HUES64 (cell line): ENCODE results near the gene RAPGEF5.

Experiments
- H3K27ac ChIP-seq: 2 replicates; pipeline ENCODE4 v1.7.0; 2013; ENCODE audit warnings: low read depth, low read length, inconsistent platforms
- H3K27me3 ChIP-seq: 2 replicates; pipeline ENCODE4 v1.6.1; 2013; ENCODE audit warnings: mild to moderate bottlenecking, low read length; ENCODE audit not compliant: insufficient read depth
- H3K36me3 ChIP-seq: 2 replicates; pipeline ENCODE4 v1.6.1; 2013; ENCODE audit warnings: mild to moderate bottlenecking, low read length; ENCODE audit not compliant: insufficient read depth
- H3K4me1 ChIP-seq: 2 replicates; pipeline ENCODE4 v1.6.1; 2013; ENCODE audit warnings: mild to moderate bottlenecking, low read length, moderate library complexity; ENCODE audit not compliant: insufficient read depth
- H3K4me3 ChIP-seq: 2 replicates; pipeline ENCODE4 v1.5.1; 2013; ENCODE audit warnings: mild to moderate bottlenecking, low read length, moderate library complexity
- H3K9ac ChIP-seq: 2 replicates; pipeline ENCODE4 v1.6.1; 2013; ENCODE audit warnings: mild to moderate bottlenecking, low read depth, low read length
- H3K9me3 ChIP-seq: 2 replicates; pipeline ENCODE4 v1.6.1; 2013; ENCODE audit warnings: low read depth, low read length; ENCODE audit not compliant: insufficient read depth
- WGBS: fragments of 150-250, 120-280 bp; methylation state at CpG from one replicate; pipeline ENCODE4 v1.1.7; 2013; ENCODE audit warnings: missing lambda C conversion rate; 5-methylcytosine and 5-hydroxymethylcytosine counted together

The RAPGEF5 gene

DNA sequence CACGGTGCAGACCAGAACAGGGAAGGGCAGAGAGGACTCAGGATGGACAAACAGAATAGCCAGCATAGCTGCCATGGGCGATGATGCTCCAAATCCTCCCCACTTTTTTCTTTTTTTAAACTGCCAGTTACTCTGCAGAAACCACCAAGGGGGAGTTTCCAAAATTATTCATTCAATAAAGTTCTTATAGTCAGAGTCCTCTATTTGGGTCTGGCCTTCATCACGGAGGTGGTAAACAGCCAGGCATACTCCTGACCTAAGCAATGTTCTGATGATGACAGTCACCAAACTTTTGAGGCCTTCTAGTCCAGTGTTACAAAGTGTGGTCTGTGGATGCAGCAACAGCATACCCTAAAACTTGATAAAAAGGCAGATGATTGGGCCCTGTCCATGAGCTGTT lies 12.3 kb downstream of the RAPGEF5 start:
- 95% methylated on average over 3 of the region's 3 CpGs for WGBS

DNA sequence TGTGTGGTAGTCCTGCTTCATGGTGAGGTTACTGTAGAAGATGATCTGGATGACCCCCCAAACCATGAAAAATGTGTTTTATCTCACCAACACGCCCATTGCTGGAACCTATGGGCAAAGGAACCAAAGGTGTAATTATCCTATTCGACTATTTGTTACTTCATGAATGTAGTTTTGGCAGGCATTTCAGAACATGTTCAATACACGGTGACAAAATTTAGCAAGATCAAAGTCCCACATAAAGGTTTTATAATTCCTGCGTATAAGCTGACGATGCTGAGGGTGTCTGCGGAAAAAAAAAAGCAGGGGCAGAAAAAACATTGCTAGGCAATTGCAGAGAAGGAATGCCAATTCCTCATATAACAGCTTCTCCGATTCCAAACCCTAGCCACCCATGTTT lies 13.3 kb downstream of the RAPGEF5 start:
- Histone ChIP-seq H3K9me3 (peaks cover 3% of the 10 kb centered on the region; the same call in 1 of the 2 replicates), H3K27ac (no peak overlapping the region), H3K4me1 (peaks cover 13% of the 10 kb centered on the region), H3K27me3 (no peaks in the 10 kb centered on the region), H3K36me3 (no peaks in the 10 kb centered on the region), H3K9ac (no peak overlapping the region), H3K4me3 (no peak overlapping the region)
- WGBS = 92% methylated on average over 7 of the region's 7 CpGs

More for the DNA sequence above, 12.3 kb downstream of the RAPGEF5 start:
- Histone ChIP-seq H3K9ac (no peak overlapping the region), H3K4me3 (no peak overlapping the region), H3K9me3 (peaks cover 3% of the 10 kb centered on the region; the same call in 1 of the 2 replicates), H3K27me3 (no peaks in the 10 kb centered on the region), H3K4me1 (peaks cover 6% of the 10 kb centered on the region; the same call in 1 of the 2 replicates), H3K36me3 (no peaks in the 10 kb centered on the region), H3K27ac (no peak overlapping the region)

DNA sequence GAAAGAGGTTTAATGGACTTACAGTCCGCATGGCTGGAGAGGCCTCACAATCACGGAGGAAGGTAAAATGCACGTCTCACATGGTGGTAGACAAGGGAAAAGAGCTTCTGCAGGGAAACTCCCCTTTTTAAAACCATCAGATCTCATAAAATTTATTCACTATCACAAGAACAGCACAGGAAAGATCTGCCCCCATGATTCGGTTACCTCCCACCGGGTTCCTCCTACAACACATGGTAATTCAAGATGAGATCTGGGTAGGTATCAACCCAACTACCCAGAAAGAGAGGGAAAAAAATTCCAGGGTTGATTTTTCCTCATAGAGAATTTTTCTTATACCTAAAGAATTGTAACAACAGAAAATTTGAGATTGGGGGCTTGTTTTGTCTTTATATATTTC lies 13.9 kb downstream of the RAPGEF5 start:
- H3K9me3 ChIP-seq = peaks cover 3% of the 10 kb centered on the region; the same call in 1 of the 2 replicates
- H3K4me1 ChIP-seq = peaks cover 18% of the 10 kb centered on the region
- WGBS = 84% methylated on average over 3 of the region's 5 CpGs
- no peak overlapping the region for H3K9ac ChIP-seq
- no peak overlapping the region for H3K4me3 ChIP-seq
- no peaks in the 10 kb centered on the region for H3K27me3 ChIP-seq
- no peaks in the 10 kb centered on the region for H3K36me3 ChIP-seq
- H3K27ac ChIP-seq = no peak overlapping the region

DNA sequence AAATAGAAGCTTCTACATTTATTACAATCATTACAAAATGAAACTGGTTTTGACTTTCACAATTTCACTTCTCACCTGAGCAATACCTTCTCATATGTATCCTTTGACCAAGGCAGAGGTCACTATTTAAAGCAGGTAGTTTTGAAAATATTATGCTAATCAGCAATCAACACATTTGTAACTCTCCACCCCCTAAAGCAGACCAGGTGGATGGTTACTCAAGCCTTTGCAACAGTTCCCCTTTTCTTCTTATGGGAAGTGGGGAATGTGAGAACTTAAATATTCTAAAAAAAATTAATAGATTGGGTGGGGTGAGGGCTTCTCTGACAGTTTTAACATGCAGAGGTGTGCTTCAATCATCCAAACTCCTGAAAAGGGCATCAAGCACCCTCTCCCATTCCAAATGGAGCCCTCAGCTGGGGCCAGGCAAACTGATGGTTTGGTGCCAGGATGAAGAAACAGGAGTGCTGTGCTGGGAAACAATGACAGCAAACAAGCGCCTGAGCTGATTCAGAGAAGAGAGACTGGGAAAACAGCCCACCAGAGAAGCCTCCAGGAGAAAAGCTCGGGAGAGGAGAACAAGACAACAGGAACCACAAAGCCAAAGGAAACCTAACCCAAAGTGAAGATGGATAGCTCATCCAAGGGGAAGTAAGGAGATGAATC lies 17.1 kb downstream of the RAPGEF5 start:
- 90% methylated on average over 2 of the region's 2 CpGs for WGBS
- Histone ChIP-seq H3K36me3 (no peaks in the 10 kb centered on the region), H3K4me1 (peaks cover 24% of the 10 kb centered on the region)

DNA sequence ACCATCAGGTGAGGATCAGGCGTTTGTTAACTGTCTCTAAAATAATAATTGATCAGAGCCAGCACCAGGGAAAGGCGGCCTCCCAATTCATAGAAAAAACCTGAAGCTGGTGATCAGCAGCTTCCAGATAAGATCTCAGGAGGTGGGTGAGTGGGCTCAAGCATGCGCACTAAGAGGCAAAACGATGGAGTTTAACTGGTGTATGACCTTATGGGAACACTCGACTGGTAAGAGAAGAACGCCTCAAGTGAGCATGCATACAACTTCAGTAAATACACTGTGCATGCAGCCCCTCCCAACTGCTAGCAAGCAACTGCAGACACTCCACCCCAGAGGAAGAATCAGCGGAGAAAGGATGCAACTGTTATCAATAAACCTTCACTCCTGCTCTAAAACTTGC lies 18.1 kb downstream of the RAPGEF5 start:
- WGBS = 90% methylated on average over 7 of the region's 7 CpGs
- Histone ChIP-seq H3K9me3 (peaks cover 3% of the 10 kb centered on the region; the same call in 1 of the 2 replicates), H3K27ac (no peak overlapping the region)

More for the DNA sequence above, 17.1 kb downstream of the RAPGEF5 start:
- Histone ChIP-seq H3K27me3 (no peaks in the 10 kb centered on the region), H3K9me3 (peaks cover 3% of the 10 kb centered on the region; the same call in 1 of the 2 replicates), H3K27ac (no peak overlapping the region), H3K4me3 (no peak overlapping the region), H3K9ac (no peak overlapping the region)

DNA sequence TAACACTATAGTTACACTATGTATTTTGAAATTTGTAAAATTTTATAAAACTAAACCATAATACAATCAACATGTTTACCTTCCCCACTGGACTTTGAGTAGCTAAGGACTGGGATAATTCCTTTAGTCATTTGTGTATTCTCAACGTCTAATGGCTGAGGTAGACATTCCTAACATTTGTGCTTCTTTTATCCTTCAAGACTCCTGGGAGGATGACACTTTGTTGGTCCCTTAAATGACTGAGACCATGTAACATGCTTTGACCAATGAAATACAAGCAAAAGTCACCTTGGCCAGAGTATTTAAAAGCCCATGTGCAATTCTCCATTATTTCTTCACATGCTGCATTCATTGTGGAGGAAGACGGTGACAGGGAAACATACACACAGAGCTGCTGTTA lies 18.5 kb downstream of the RAPGEF5 start:
- Histone ChIP-seq H3K4me1 (peaks cover 38% of the 10 kb centered on the region), H3K36me3 (no peaks in the 10 kb centered on the region), H3K4me3 (no peak overlapping the region), H3K27me3 (no peaks in the 10 kb centered on the region), H3K9me3 (peaks cover 3% of the 10 kb centered on the region; the same call in 1 of the 2 replicates), H3K27ac (no peak overlapping the region), H3K9ac (no peak overlapping the region)
- WGBS = 76% methylated on average over 2 of the region's 2 CpGs

More for the DNA sequence above, 18.1 kb downstream of the RAPGEF5 start:
- Histone ChIP-seq H3K9ac (no peak overlapping the region), H3K27me3 (no peaks in the 10 kb centered on the region), H3K4me3 (no peak overlapping the region), H3K4me1 (peaks cover 33% of the 10 kb centered on the region), H3K36me3 (no peaks in the 10 kb centered on the region)

DNA sequence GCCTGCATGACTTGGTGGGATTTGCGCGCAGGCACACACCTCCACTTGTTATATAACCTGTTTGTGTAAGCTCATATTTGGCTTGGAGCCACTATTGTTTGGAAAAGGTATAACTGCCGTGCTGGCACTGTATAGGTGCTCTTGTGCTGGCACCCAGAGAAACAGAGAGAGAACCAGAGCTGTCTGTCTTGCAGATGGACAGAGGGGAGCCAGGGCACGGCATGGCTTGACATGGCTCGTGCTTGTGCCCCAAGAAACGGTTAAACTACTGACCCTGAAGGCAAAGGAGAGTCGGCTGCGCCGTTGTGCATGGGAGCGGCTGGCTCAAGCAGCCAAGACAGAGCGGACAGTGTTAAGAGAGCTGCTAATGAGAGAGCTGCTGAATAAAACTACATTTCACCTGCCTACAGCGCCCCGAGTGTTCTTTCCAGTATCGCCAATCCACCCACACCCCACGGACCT lies 23.2 kb downstream of the RAPGEF5 start:
- no peaks in the 10 kb centered on the region for H3K36me3 ChIP-seq
- no peaks in the 10 kb centered on the region for H3K27me3 ChIP-seq
- H3K4me3 ChIP-seq = no peak overlapping the region
- no peak overlapping the region for H3K9ac ChIP-seq
- H3K4me1 ChIP-seq = peaks cover 71% of the 10 kb centered on the region
- H3K9me3 ChIP-seq = no peaks in the 10 kb centered on the region
- peak overlapping the region; percentile 29; the same call in 1 of the 2 replicates for H3K27ac ChIP-seq
- 86% methylated on average over 15 of the region's 15 CpGs for WGBS

DNA sequence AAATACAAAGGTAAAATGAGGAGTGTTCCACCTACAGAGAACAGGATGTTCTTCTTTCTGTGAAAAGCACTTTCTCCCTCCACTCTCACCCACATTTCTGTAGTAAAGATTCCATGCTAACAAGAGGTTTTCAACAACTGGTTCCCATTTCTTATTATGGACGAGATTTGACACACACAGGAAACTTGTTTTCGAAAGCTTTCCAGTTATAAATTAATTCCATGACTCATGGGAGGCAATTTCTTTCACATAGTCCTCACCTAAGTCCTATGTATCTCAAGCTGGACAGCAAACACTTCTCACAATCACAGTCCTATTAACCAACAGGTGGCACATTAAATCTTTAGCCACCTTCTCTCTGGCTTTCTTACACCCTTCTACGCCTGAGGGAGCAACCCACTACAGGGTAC lies 24.5 kb downstream of the RAPGEF5 start:
- 50% methylated on average over 3 of the region's 3 CpGs for WGBS
- H3K27me3 ChIP-seq = no peaks in the 10 kb centered on the region
- H3K9me3 ChIP-seq = no peaks in the 10 kb centered on the region
- H3K36me3 ChIP-seq = no peaks in the 10 kb centered on the region
- peak overlapping the region; percentile 68 for H3K27ac ChIP-seq
- peaks cover 59% of the 10 kb centered on the region for H3K4me1 ChIP-seq
- H3K4me3 ChIP-seq = peak overlapping the region; percentile 15; the same call in 1 of the 2 replicates
- peak overlapping the region; percentile 21; the same call in 1 of the 2 replicates for H3K9ac ChIP-seq

DNA sequence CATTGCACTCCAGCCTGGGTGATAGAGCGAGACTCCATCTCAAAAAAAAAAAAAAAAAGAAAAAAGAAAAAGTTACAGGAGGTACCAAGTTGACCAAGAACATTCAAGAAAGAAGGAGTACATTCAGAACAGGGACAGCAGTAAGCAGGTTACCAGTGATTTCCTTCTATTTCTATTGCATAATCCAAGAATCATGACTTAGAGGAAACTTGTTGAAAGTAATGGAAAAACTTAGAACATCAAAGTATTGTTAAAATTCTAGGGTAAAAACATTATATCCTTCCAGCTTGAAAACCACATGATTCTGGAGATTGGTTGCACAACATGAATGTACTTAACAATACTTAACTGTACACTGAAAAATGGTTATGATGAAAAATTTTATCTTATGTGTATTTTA lies 25.2 kb downstream of the RAPGEF5 start:
- WGBS = no CpG with 5 or more reads among the region's 1 CpG
- no peak overlapping the region for H3K9ac ChIP-seq
- 0 out of 2 replicates have a peak overlapping the region, but pooled peaks have one; percentile 15 for H3K27ac ChIP-seq
- no peak overlapping the region for H3K4me3 ChIP-seq
- no peaks in the 10 kb centered on the region for H3K9me3 ChIP-seq
- H3K4me1 ChIP-seq = peaks cover 59% of the 10 kb centered on the region
- H3K36me3 ChIP-seq = no peaks in the 10 kb centered on the region
- no peaks in the 10 kb centered on the region for H3K27me3 ChIP-seq

DNA sequence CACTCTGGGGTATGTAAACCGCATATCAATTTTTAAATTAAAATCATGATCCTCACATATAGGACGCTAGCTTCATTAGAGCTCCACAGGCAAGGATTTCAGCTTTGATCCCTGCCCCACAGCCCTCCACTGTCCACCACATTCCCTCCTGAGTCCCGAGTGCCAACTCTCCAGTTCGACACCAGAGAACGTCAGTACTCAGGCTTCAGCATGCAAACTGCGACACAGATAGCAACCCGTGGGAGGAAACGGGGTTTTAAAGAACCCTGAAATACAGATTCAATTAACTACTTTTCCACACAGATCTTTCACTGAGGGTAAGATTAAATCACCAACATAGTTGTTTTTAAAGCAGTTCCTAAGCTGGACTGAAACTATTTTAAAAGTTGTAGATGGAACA lies 26.1 kb downstream of the RAPGEF5 start:
- peaks cover 59% of the 10 kb centered on the region for H3K4me1 ChIP-seq
- H3K4me3 ChIP-seq = no peak overlapping the region
- H3K36me3 ChIP-seq = no peaks in the 10 kb centered on the region
- 92% methylated on average over 8 of the region's 8 CpGs for WGBS
- peak overlapping the region; percentile 22; the same call in 1 of the 2 replicates for H3K27ac ChIP-seq
- no peak overlapping the region for H3K9ac ChIP-seq
- H3K27me3 ChIP-seq = no peaks in the 10 kb centered on the region
- no peaks in the 10 kb centered on the region for H3K9me3 ChIP-seq

DNA sequence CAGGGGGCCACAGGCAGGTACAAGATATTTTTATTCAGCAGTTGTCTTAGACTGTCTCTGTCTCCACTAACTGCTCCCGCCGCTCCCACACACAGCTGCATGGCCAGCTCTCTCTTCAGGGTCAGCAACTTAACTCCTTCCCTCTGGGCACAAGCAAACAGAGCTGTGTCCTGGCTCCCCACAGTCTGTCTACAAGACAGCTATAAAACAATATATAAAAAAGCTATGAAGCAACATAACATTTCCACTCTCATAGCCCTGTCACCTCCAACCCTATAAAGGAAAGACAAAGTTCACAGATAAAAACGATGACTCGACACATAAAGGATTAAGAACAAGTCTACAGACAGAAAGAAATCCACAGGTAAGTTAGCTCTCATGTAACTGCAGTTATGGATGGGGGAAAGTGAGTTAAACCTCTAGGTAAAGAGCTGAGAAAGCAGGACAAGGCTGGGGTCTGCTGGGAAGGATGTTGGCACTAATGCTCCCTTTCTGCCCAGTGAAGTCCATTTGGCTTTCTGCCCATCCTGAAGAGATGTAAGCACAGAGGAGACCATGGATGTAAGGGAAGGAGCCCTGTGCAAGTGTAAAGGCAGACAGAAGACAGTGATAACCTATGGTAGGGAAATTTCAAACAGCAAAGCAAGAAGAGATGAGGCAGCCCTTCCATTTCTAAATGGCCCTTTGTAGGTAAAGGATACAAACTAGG lies 27.0 kb downstream of the RAPGEF5 start:
- no peak overlapping the region for H3K4me3 ChIP-seq
- peaks cover 59% of the 10 kb centered on the region for H3K4me1 ChIP-seq
- H3K27me3 ChIP-seq = no peaks in the 10 kb centered on the region
- no peaks in the 10 kb centered on the region for H3K36me3 ChIP-seq
- no peak overlapping the region for H3K9ac ChIP-seq
- H3K9me3 ChIP-seq = no peaks in the 10 kb centered on the region
- H3K27ac ChIP-seq = no peak overlapping the region
- 87% methylated on average over 4 of the region's 4 CpGs for WGBS
